Stimulated activated CD4-positive, alpha-beta T cell treated with anti-CD3 and anti-CD28 coated beads, Interleukin-12 subunit alpha, Interleukin-12 subunit beta, amount 100 ng/mL, for 4 hours (primary cell): Measurements from ENCODE around the gene IGSF23.

Experiments used
- DNase-seq: peaks from one replicate; pipeline ENCODE4 v3.0.0-alpha.2; 2020

The IGSF23 gene

GRCh38 chr19:44643605-44644401 is 30.4 kb downstream of the IGSF23 start, which contains the start of gene PVR:
PVR (plus strand) TSS chr19:44643910; CDS start chr19:44644097, 187 bp downstream.
- DNase-seq: peak; percentile 52

- DNase-seq: no peak
These were observed 31.1 kb downstream of the IGSF23 start for GRCh38 chr19:44644402-44645016.

- DNase-seq: no peak
These were observed 32.2 kb downstream of the IGSF23 start for GRCh38 chr19:44645407-44646048.

- DNase-seq: no peak
These were observed 32.7 kb downstream of the IGSF23 start for GRCh38 chr19:44646049-44646416.

GRCh38 chr19:44647144-44647543 is 33.8 kb downstream of the IGSF23 start:
- DNase-seq: no peak

GRCh38 chr19:44648631-44649251 is 35.4 kb downstream of the IGSF23 start:
- DNase-seq: no peak

GRCh38 chr19:44649578-44650145 is 36.3 kb downstream of the IGSF23 start:
- DNase-seq: no peak

GRCh38 chr19:44653343-44653742 is 40.0 kb downstream of the IGSF23 start:
- DNase-seq: no peak

GRCh38 chr19:44653977-44654774 is 40.8 kb downstream of the IGSF23 start:
- DNase-seq: peak; percentile 62

GRCh38 chr19:44657211-44657921 is 44.0 kb downstream of the IGSF23 start:
- peak; percentile 70 for DNase-seq

GRCh38 chr19:44658069-44658733 is 44.8 kb downstream of the IGSF23 start:
- DNase-seq: no peak

GRCh38 chr19:44660081-44660480 is 46.7 kb downstream of the IGSF23 start:
- DNase-seq: no peak

- no peak for DNase-seq
These were observed 47.8 kb downstream of the IGSF23 start for GRCh38 chr19:44661205-44661604.

- no peak for DNase-seq
These were observed 48.5 kb downstream of the IGSF23 start for GRCh38 chr19:44661904-44662303.

GRCh38 chr19:44662691-44663385 is 49.5 kb downstream of the IGSF23 start:
- DNase-seq: no peak

GRCh38 chr19:44663996-44664395 is 50.6 kb downstream of the IGSF23 start:
- DNase-seq: no peak

GRCh38 chr19:44664976-44665375 is 51.6 kb downstream of the IGSF23 start:
- DNase-seq: no peak

GRCh38 chr19:44666852-44667556 is 53.6 kb downstream of the IGSF23 start:
- no peak for DNase-seq

GRCh38 chr19:44668985-44669764 is 55.8 kb downstream of the IGSF23 start:
- DNase-seq: no peak
